GM19324 (cell line): ENCODE data around the gene LIMS3.
"Not testable (repeated sequence)": the region's sequence is repeated elsewhere in the genome, so short reads cannot be mapped to it uniquely, and the experiment has no call there.

Experiments
- ATAC-seq: cut with Tn5 transposase; IDR thresholded peaks from one replicate; pipeline ENCODE4 v1.9.1; 2021; ENCODE audit warnings: mild to moderate bottlenecking, moderate library complexity; ENCODE audit not compliant: unreplicated experiment, low FRiP score

LIMS3 gene

DNA sequence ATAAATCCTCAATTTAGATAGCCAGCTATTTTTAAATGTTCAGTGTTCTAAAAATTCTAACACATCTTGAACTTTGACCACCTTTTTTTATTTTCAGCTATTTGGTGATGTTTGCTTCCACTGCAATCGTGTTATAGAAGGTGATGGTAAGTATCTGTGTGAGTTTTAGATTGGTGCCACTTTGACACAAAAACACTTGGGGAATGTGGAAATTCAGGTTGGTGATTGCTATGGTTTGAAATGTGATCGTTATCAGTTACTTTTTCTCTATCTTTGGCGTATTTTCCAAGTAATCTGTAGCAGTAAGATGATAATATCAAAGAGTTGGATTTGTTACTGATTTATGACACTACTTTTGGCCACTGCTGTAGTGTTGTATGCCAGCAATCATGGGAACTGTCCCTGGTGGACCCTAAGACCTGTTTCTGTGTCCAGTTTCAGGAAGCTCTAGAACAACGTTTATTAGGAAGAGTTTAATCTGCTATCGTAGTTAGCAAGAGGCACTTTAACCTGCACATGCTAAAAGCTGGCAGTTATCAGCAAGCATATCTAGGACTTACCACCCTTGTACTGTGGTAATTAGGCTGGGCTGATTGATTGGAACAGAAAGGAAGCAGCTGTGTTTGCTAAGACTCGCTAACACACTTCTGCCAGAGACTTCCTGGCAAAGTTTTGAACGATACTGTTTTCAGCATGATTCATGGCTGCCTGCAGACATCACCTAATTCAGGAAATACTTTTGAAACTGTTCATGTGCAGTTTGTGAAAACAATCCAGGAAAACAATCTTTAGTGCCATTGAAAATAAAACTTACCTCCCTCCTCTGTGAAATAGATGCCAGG is 23.3 kb downstream of the LIMS3 start:
- not testable (repeated sequence) for ATAC-seq

DNA sequence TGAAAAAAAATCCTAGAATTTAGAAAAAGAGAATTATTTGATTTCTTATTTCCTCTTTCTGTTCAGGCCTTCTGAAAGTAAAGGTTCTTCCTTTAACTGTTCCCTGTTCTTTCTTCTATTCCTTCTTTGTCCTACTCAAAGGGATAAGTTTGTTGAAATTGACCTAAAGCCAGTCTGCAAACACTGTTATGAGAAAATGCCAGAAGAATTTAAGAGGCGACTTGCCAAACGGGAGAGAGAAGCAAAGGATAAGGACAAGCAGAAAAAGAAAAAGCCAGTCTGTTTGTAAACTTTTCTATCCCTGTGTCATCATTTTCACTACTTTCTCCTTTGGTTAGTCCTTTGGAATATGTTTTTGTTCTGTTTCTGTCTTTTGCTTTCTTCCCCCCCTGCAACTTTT is 26.0 kb downstream of the LIMS3 start:
- not testable (repeated sequence) for ATAC-seq

DNA sequence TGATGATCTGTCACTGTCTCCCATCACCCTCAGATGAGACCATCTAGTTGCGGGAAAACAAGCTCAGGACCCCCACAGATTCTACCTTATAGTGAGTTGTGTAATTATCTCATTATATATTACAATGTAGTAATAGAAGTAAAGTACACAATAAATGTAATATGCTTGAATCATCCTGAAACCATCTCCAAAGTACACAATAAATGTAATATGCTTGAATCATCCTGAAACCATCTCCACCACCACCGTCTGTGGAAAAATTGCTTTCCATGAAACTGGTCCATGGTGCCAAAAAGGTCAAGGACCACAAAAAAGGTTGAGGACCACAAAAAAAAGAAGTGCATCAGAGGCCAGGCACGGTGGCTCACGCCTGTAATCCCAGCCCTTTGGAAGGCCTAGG is 29.3 kb downstream of the LIMS3 start:
- ATAC-seq, result not testable (repeated sequence)

DNA sequence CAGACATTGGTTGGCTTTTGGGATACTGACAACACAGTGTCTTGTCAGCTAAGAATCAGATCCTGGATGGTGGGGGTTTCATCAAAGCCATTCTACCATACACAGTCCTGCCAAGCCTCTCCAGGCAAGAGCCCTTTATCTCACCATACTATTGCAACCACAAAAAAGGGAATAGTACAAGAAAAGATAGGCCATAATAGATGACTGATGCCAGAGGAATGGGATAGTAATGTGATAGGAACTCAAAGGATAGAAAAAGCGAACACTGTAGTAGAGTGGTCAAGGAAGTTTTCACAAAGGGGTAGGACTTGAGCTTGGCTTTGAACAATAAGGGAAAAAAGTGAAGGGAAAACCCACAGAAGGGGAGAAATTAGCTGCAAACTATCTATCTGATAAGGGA is 30.7 kb downstream of the LIMS3 start:
- not testable (repeated sequence) for ATAC-seq

DNA sequence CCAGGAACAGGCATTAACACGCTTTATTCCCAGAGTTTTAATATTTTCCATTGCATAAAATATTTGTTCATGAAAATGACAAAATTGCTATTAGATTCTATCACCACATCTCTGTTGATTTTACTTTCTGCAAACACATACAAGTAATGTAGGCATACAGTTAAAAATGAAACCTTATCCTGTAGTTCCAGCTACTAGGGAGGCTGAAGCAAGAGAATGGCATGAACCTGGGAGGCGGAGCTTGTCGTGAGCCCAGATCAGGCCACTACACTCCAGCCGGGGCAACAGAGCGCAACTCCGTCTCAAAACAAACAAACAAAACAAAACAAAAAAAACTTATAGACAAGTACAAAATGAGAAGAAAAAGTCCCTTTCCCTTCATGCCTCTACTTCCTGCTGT is 38.0 kb downstream of the LIMS3 start:
- ATAC-seq, result not testable (repeated sequence)

DNA sequence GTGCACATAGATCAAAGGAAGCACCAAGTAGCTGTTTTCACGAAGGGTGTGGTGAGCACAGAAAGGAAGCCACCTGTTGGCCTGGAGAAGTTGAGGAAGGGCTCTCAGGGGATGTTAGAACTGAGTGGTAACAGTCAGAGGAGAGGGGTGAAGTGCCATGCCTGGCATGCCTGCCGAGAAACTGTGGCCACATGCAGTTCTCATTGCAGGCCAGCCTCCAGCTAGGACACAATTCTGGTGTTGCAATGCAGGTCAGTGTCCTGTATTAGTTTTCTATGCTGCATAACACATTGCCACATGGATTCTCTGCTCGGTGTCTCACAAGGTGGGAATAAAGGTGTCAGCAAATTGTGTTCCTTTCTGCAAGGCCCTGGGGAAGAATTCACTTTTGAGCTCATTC is 46.9 kb downstream of the LIMS3 start:
- ATAC-seq, result not testable (repeated sequence)

DNA sequence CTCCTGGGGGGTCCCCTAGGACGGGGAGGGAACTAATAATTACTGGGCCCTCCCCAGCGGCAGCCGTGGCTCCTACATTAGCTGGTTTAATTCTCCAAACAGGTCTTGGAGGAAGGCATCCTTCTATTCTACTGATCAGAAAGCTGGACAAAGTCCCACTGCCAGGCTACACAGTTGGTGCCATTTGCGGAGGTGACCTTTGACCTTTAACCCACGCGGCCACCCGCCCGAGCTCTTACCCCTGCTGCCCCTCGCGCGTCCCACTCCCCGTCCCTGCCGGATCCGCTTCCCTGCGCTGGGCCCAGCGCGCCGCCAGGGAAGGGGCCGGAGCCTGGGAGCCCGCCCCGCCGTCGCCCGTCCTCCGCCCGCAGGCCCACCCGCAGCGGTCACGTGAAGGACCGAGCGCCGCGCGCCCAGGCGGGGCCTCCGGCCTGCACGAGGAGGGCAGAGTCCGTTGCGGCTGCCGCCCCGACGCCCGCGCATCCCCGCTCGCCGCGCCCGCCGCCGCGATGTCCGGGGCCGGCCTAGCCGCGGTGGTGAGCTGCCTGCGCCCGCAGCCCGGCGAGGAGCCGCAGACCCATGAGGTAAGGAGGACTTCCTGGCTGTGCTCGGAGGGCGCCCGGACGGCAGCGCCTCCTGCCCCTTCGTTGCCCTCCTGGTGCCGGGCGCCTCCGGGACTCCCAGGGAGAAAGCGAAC is 48.9 kb downstream of the LIMS3 start:
- not testable (repeated sequence) for ATAC-seq

DNA sequence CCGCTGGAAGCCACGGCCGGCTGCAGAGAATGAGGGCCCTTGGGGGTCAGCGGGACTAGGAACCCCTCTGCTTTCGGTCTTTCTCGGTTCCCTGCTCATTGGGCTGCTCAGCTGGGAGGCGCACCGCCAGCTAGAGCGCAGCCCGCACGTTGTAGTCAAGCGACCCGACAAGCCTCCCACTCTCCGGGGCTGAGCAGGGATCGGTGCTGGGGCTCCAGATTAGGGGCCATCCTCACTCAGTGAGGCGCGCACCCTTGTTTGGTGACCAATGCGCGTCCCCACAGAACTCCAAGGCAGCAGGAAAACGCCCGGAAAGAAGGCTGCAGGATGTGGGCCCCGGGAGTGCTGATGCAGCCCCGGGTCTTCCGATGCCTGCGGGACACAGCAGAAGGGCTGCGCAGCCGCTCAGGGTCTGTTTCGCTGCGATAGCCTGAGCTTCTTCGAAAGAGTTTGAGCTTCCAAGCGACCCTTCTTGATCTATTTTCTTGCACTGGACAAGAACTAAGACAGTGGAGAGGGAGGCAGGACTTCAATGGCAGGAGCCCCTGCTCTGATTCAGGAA is 49.6 kb downstream of the LIMS3 start:
- not testable (repeated sequence) for ATAC-seq

DNA sequence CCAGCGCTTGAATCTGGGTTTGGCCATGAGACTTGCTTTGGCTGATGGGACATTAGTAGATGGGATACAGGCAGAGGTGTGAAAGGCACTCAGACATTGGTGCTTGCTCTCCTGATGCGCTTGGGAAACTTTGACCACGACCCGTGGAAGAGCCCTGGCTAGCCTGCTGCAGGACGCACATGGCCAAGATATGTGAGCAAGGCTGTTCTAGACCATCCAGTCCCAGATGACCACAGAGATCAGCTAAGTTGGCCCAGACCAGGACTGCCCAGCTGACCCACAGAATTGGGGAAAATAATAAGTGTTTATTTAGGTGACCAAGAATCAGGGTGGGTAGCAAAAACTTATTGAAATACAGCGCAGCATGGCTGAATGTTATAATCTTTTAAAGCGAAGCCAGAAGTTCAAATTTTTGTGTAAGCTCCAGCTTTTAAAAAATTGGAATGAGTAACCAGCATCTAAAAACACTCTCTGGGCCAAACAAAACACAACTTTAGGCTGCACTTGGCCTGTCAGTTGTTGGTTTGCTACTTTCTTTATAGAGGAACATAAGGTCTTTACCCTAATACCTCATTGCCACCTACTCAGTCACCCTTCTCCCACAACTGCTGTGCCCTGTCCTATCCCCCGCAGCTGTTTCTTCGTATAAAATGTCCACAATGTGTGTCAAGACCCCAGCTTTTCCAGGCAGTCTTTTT is 51.8 kb downstream of the LIMS3 start:
- not testable (repeated sequence) for ATAC-seq

DNA sequence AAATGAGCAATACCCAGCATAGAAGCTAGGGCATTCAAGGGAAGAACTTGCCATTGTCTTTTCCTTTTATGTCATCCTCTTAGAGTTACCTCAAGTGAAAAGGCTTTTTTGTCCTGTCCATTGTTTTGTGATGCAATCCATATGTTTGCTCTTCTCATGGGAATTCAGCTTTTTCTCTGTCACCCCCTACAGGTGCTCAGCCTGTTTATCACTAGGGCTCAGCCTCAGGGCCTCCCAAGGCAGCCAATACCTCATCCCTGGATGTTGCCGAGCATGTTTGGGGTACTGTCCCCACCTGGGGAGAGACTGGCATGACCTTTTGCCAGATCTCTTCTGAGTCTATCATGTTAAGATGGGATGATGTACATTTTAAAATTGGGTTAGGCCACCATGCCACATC is 65.5 kb downstream of the LIMS3 start:
- ATAC-seq, result not testable (repeated sequence)

DNA sequence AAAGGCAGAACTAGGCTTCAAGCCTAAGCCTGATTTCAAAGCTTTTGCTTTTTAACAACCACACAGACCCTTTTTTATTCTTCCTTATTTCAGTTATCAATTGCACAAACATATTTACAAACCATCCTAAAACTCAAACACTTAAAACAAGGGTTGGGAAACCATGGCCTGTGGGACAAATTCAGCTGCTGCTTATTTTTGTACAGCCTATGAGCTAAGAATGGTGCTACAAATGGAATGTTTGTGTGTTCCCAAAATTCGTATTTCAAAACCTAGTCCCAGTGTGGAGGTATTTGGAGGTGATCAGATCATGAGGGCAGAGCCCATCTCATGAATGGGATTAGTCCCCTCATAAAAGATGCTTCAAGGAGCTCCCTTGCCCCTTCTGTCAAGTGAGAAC is 67.0 kb downstream of the LIMS3 start:
- not testable (repeated sequence) for ATAC-seq

DNA sequence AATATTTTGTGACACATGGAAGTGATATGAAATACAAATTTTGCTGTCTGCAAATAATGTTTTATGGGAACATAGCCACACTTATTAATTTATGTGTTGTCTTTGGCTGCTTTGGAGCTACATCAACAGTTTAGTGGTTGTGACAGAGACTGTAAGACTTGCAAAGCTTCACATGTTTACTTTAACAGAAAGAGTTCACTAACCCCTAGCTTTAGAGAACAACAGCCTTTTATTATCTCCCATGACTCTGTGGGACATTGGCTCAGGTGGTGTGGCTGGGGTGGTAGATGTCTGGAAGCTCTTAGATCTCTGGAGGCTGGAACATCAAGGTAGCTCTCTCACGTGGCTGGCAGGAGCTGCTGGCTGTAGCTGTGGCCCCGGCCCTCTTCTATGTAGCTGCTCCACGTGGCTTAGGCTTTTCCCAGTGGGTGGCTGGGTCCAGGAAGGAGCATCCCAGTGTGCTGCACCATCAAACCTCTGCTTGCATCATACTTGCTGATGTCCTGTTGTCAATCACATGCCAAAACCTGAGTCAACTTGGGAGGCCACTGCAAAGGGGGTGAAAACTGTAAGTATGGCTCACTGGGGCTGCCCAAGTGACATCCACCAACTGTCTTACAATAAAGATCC is 67.7 kb downstream of the LIMS3 start:
- not testable (repeated sequence) for ATAC-seq

DNA sequence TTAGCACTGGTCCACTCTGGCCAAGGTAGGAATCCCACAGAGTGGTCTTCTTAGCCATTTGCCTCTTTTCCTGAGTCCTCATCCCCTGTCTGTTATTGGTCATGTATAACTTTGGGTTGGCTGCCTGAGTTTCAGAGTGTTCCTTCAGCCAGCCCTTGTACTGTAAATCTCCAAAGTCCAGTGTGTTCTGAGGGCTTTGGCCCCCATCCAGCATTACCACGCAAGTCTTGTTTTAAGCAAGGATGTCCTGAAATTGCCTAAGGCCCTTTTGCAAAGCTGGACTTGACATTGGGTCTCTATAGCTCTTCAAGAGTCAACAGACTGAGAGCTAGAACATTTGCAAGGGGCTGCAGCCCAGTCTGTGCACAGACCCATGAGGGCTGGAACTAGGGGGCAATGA is 68.4 kb downstream of the LIMS3 start:
- not testable (repeated sequence) for ATAC-seq

DNA sequence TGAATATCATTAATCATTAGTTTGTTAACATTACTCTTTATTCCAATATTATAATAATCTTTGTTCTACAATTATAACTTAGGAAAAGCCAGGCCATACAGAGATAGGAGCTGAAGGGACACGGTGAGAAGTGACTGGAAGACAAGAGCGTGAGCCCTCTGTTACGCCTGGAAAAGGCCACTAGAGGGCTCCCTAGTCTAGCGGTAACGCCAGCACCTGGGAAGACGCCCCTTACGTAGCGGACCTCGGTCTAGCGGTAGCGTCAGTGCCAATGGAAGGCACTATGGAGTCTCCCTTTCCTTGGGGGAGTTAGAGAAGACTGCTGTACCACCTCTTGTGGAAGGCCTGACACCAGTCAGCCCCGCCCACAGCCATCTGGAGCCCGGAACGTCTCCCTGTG is 71.4 kb downstream of the LIMS3 start:
- ATAC-seq, result peak; percentile 72

DNA sequence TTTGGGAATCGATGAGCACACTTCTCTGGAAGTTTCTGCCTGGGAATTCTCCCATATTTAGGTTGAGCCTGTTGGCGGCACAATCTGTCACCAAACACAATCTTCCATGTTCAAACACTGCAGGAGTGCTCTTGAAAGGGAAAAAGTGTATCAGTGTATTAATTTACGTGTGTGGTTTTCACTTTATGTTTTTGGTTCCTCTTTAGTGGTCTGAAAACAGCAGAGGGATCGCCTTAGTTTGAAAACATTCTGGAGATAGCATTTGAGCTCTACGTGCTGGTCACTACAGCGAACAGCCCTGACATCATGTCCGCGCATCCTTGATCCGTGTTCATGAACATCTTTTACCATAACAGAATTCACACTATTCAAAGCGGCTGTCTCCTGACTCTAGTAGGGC is 73.2 kb downstream of the LIMS3 start:
- not testable (repeated sequence) for ATAC-seq
